Esophagus muscularis mucosa (tissue), 2 donors: Measurements from ENCODE around the gene MYLK.
"Not testable (repeated sequence)": the region's sequence is repeated elsewhere in the genome, so short reads cannot be mapped to it uniquely, and the experiment has no call there.

ENCODE experiments used
- EP300 ChIP-seq: sonication (generic); formaldehyde crosslinking; IDR thresholded peaks from one replicate; pipeline ENCODE4 v1.6.1; 2017; ENCODE audit warnings: antibody characterized with exemption
- POLR2A ChIP-seq: fragments of 450-650 bp; IDR thresholded peaks from one replicate; pipeline ENCODE4 v1.6.1; 2017; ENCODE audit warnings: antibody characterized with exemption, moderate library complexity, mild to moderate bottlenecking, low read depth

GRCh38 chr3:123703663-123704062 lies 180.5 kb downstream of the MYLK start:
- not testable (repeated sequence) for TF ChIP-seq POLR2A, EP300
